DMS153 (cell line): Measurements from ENCODE around the gene RAB3D.

Source experiments
- DNase-seq: peaks from one replicate; lab custom pipeline; 2025; lab: John Stamatoyannopoulos, UW

RAB3D gene

DNA sequence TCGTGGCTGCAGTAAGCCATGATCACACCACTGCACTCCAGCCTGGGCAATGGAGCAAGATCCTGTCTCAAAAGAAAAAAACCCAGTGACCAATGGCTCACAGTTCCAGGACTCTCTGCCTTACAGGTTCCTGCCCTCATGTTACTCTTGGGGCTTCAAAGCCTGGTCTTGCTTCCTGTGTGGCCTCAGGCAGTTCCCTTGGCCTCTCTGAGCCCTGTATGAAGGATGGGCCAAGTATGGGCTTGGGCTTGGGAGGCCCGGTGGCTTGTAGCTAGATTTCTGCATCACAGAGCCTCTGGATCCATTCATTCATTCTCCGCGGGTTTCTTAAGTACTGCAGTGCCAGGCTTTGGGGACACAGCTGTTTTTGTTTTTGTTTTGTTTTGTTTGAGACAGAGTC is 44.3 kb downstream of the RAB3D start:
- no peak for DNase-seq

DNA sequence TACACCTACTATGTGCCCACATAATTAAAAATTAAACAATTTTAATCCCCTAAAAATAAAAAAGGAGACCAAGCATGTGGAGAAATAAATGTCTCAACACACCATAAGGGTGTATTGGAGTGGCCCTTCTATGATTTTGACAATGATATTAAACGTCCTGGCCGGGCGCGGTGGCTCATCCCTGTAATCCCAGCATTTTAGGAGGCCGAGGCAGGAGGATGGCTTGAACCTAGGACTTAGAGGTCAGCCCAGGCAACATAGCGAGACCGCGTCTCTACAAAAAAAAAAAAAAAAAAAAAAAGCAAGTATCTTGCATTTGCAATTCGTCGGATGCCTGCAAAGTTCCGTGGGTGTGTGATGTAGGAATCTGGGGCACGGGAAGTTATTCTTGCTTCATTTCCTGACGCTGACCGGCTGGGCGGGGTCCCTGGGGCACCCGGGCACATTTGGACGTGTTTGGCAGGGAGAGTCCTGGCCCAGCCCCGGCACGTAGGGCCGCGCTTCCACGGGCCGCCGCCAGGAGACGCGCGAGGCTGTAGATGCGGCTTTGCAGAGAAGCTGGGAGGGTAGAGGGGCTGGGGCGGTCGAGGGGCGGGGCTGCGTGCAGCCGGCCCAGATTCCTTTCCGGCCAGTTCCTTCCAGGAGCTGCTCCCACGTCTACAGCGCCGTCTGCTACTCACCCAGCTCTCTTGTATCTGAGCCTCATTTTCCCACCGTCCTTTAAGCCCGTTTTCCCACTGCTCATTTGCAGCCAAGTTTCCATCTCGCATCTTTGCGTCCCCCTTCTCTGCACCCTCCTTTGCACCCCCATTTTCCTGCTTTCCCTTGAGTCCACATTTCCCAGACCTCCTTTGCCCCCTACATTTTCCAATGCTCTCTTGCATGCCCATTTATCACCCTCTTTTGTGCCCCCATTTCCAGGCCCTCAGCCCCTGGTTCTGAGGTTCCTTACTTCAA is 45.7 kb downstream of the RAB3D start:
- peak; percentile 85 for DNase-seq

DNA sequence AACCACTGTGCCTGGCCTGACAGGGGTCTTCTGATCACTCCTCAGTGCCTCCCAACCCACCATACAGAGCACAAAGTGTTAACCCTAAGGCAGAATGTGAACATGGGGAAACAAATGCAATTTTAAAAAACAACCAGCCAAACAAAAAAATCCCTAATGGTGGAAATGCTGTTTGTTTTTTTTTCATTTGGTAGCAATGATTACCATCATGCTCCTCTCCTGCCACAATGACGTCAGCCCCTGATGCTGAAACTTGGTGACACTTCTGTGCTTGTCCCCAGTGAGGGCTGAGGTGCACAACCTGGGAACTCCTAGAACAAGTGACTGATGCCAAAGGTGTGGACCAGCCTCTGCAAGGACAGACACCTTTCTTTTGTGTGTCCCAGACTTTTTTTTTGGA is 47.5 kb downstream of the RAB3D start:
- no peak for DNase-seq

DNA sequence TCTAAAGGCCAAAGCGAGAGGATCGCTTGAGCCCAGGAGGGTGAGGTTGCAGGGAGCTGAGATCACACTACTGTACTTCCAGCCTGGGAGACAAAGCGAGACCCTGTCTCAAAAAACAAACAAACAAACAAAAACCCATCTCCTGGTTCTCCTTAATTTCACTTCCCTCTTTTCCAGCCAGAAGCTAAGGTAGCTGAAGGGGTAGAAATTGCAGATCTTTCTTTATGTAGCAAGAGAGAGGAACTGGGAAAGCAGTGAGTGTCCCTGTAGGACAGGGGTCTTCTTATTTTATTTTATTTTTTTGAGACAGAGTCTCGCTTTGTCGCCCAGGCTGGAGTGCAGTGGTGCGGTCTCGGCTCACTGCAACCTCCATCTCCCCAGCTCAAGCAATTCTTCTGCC is 48.0 kb downstream of the RAB3D start:
- DNase-seq = no peak

DNA sequence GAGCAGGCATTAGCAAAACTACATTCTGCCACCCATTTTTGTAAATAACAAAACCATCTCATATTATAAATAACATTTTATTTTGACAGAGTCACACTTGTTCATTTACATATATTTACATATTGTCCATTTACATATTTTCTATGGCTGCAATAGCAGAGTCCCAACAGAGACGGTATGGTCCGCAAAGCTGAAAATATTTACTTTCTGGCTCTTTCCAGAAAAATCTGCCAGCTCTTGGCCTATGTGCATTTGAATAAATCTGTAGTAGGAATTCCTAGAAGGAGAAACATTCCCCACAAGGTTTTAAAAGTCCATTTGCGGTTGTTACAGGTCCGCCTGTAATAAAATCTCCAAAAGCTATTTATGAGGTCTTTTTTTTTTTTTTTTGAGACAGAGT is 49.2 kb downstream of the RAB3D start:
- no peak for DNase-seq

DNA sequence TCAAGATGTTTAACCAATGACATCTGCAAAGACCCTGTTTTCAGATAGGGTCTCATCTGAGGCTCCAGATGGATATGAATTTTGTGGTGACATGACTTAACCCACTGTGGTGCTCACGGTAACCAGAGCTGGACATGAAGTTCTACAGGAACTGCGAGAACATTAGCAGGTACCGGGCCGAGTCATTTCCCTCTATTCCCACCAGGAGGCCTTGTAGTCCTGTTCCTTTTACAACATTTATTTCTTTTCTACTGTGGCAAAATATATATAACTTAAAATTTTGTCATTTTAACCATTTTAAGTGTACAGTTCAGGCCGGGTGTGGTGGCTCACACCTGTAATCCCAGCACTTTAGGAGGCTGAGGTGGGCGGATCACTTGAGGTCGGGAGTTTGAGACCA is 51.1 kb downstream of the RAB3D start:
- no peak for DNase-seq

DNA sequence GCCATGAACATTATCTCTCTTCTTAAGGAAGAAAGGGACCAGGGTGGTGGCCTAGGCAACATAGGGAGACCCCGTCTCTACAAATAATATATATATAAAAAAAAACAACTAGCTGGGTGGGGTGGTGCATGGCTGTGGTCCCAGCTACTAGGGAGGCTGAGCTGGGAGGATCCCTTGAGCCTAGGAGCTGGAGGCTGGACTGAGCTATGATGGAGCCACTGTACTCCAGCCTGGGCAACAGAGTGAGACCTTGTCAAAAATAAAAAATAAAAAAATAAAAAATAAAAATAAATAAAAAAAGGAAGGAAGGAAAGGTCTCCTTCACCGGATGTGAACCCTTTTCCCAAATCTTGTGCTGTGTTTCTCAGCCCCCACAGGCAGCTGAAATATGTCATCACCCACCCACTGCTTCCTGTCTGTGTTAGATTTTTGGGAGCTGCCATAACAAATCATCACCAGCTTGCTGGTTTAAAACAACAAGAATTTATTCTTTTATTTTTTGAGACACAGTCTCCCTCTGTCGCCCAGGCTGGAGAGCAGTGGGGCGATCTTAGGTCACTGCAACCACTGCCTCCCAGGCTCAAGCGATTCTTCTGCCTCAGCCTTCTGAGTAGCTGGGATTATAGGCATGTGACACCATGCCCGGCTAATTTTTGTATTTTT is 53.0 kb downstream of the RAB3D start:
- no peak for DNase-seq

DNA sequence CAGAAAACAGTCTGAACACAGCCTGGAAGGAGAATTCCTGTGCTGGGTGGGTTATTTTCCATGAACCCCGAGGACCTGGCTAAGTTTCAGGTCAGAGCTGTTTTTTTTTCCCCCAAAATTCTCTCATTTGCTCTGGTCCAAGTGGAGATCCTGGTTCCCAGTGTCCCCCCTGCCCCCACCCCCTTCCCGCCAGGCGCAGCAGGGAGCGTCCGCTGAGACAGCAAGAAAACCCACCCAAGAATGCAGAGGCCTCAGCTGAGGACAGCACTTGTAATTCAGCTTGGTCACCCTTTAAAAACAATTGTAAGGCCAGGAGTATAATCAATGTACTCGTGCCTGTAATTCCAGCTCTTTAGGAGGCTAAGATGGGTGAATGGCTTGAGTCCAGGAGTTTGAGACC is 54.9 kb downstream of the RAB3D start:
- no peak for DNase-seq

DNA sequence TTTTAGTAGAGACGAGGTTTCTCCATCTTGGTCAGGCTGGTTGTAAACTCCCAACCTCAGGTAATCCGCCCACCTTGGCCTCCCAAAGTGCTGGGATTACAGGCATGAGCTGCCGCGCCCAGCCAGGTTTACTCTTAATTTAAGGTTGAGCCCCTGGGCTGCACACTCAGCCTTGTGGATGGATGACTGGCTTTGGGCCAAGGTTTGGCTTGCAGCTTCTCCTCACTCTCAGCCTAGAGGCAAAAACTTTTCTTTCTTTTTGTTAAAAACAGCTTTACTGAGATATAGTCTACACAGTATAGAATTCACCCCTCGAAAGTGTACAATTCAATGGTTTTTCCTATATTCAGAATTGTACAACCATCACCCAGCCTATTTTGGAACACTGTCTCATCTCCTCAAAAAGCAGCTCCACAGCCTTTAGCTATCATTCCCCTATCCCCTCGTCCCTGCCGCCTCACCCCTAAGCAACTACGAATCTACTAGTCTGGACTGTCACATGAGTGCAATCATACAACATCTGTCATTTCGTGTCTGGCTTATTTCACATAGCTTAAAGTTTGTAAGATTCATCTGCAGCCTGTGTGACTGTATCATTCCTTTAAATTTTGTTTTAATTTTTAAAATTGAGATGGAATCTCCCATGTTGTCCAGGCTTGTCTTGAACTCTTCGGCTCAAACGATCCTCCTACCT is 58.0 kb downstream of the RAB3D start:
- no peak for DNase-seq

DNA sequence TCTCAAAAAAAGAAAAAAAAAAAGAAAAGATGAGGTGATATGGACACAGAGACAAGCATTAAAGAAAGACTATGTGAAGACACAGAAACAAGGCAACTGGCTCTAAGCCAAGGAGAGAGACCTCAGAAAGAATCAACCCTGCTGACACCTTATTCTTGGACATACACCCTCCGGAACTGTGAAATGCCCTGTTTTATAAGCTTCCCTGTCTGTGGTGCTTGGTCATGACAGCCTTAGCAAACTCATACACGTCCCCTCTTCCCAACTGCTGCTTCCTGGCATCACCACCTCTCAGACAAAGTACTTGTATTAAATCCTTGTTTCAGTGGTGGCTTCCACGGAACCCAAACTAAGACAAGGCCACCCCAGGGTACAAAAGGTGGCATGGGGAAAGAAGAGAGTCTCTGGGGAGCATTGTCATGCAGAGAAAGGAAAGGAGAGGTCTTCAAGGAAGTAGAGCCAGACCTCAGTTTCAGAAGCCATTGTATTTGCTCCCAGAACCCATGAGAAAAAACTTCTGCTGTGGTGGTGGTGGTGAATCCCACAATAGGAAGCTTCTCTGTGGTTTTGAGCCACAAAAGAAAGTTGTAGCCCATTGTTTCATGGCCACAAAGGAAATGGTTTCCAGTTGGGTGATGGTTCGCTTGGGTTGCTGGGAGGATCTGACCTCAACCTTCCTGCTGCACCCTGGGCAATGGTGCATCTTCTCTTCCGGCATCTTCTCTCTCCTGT is 59.8 kb downstream of the RAB3D start:
- DNase-seq = no peak

DNA sequence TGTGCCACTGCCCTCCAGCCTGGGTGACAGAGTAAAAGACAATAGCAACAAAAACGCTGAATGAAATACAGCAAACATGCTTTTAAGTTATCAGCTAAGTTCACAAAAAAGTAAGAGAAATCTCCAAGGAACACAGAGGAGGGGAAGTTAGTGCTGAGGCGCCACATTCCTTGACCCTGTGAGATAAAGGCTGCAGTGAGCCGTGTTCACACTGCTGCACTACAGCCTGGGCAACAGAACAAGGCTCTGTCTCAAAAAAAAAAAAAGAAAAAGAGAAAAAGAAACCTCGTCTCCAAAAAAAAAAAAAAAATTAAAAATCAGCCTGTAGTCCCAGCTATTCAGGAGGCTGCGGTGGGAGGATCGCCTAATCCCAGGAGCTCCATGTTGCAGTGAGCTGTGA is 60.8 kb downstream of the RAB3D start:
- no peak for DNase-seq

DNA sequence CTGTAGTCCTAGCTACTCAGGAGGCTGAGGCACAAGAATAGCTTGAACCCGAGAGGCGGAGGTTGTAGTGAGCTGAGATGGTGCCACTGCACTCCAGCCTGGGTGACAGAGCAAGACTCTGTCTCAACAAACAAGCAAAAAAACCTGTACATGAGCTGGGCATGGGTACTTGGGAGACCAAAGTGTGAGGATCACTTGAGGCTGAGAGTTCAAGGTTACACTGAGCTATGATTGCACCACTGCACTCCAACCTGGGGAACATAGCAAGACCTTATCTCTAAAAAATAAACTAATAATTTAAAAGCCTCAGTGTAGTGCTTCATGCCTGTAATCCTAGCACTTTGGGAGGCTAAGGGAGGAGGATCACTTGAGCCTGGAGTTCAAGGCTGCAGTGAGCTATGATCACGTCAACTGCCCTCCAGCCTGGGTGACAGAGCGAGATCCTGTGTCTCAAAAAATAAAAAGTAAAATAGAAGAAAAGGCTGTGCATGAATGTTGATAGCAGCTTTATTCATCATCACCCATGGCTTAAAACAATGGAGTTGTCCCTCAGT is 64.8 kb downstream of the RAB3D start:
- no peak for DNase-seq

DNA sequence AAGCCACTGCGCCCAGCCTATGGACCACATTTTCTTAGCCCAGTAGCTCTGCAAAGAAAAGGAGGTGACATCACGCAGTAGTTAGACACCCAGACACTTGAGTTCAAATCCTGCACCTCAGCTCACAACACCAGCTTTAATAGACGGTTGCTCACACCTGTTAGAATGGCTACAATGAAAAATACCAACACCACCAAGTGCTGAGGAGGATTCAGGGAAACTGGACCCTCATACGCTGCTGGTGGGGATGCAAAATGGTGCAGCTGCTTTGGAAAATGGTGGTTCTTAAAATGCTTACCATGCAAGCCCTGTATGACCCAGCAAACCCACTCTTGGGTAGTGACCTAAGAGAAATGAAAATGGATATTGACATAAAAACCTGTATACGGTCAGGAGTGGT is 65.5 kb downstream of the RAB3D start:
- DNase-seq = no peak

DNA sequence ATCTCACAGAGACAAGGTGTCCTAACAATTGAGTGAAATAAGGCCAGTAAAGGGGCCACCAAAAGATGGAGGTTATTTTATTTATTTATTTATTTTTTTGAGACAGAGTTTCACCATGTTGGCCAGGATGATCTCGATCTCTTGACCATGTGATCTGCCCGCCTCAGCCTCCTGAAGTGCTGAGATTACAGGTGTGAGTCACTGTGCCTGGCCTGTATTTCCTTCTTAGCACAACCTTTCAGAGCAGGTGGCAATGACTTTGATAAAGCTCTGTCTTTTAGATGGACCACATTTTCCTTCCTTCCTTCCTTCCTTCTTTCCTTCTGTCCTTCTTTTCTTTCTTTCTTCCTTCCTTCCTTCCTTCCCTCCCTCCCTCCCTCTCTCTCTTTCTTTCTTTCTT is 66.2 kb downstream of the RAB3D start:
- DNase-seq = no peak
